GM21423 (cell line): ENCODE data around the gene FOXL2NB.

Experiments
- ATAC-seq: cut with Tn5 transposase; IDR thresholded peaks from one replicate; pipeline ENCODE4 v1.9.1; 2021; ENCODE audit warnings: mild to moderate bottlenecking, moderate library complexity; ENCODE audit not compliant: unreplicated experiment

The FOXL2NB gene

DNA sequence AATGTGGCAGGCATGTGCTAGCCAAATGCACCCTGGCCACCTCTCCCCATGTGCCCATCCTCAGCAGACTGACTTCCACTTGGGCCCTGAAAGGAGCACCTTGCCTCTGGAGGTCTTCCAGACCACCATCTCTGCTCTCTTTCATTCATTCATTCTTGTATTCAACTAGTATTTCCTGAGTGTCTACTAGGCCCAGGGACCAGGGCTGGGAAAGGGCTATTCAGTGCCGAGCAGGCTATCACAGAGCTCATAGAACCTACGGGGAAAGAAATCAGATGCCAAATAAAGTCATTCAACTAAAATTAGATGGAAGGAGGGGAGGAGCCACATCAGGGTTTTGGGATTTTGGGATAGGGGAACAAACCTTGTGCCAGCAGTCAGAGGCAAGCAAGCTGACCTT lies 40.2 kb downstream of the FOXL2NB start:
- ATAC-seq = no peak

DNA sequence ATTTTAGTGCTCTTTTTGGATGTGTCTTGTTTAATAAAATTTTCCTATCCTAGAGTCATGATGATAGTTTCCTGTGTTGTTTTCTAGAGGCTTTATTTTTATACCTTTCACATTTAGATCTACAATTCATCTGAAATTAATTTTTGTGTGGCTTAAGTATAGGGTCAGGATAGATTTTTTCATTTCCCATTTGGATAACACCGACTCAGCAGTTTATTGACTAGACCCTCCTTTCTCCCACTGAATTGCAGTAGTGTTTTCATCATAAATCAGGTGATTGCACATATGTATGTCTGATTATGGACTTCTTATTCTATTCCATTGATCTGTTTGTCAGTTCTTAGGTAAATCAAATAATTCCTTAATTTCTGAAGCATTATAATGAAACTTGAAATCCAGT lies 48.7 kb downstream of the FOXL2NB start:
- no peak for ATAC-seq
